Left lung (tissue), 10 donors: ENCODE results near the gene FYB2. TPM values are rescaled to one million over a fixed set of nuclear protein-coding genes. Genes with fewer than 3 reads are reported as not detected.
A peak's percentile ranks its signal among the peaks of the same experiment; 100 is the strongest.

Source experiments
- ATAC-seq: fragments of 200-7000 bp; cut with Tn5 transposase; one replicate; pipeline ENCODE4 v1.9.1; 2020; ENCODE audit warnings: moderate library complexity
- DNase-seq, 4 donors: peaks; one replicate each; pipeline ENCODE4 v3.0.0-alpha.2; 2013 to 2020
- H3K27ac ChIP-seq, 2 donors: fragments of 200-600 bp; sonication (generic) in 1 of 2; one replicate each; pipeline versions ENCODE4 v1.5.0 to v1.8.0; 2020 to 2021
- H3K27me3 ChIP-seq, 2 donors: fragments of 200-600 bp; sonication (generic) in 1 of 2; one replicate each; pipeline versions ENCODE4 v1.5.0 to v1.8.0; 2020 to 2021
- H3K36me3 ChIP-seq, 2 donors: fragments of 200-600 bp; sonication (generic) in 1 of 2; one replicate each; pipeline versions ENCODE4 v1.5.0 to v1.8.0; 2020 to 2021
- H3K4me1 ChIP-seq, 2 donors: fragments of 200-600 bp; one replicate each; pipeline ENCODE4 v1.8.0; 2021
- H3K4me3 ChIP-seq, 2 donors: fragments of 200-600 bp; sonication (generic) in 1 of 2; one replicate each; pipeline versions ENCODE4 v1.5.0 to v1.8.0; 2020 to 2021; ENCODE audit warnings: mild to moderate bottlenecking in 1 of 2
- H3K9me3 ChIP-seq, 2 donors: fragments of 200-600 bp; sonication (generic) in 1 of 2; one replicate each; pipeline versions ENCODE4 v1.5.0 to v1.8.0; 2020 to 2021
- CTCF ChIP-seq, 2 donors: fragments of 200-600 bp; sonication (generic) in 1 of 2; IDR thresholded peaks; one replicate each; pipeline versions ENCODE4 v1.5.0 to v1.8.0; 2021; ENCODE audit warnings: antibody characterized with exemption in 2 of 2
- intact Hi-C, 2 donors: fragments of 100-400 bp; cut with DNase I; formaldehyde crosslinking; loops; one replicate each; pipeline versions ENCODE4 v1.11.2 to v1.14.2; 2022
- polyA plus RNA-seq, 6 donors: library from polyadenylated mRNA; unstranded; fragments of 120-200 nt; gene quantifications; one replicate each; pipeline ENCODE4 v1.2.1, GENCODE V29; 2013; ENCODE audit not compliant: insufficient read length in 6 of 6
- total RNA-seq, 2 donors: library from RNA; stranded (reverse); fragmentation: NEBNext Ultra II Directional; extraction: Animal tissue kit (Norgen Biotek cat#: 25700); gene quantifications; one replicate each; pipeline ENCODE4 v1.2.1, GENCODE V29; 2021
- donor health status: DM: no; HTN: yes; CAD: no.
- donor health status: DM: no; HTN: no; CAD: no.

The FYB2 gene
- total and polyA plus RNA-seq, 8 donors: 0.21 to 1.2 (median 0.51) TPM

DNA sequence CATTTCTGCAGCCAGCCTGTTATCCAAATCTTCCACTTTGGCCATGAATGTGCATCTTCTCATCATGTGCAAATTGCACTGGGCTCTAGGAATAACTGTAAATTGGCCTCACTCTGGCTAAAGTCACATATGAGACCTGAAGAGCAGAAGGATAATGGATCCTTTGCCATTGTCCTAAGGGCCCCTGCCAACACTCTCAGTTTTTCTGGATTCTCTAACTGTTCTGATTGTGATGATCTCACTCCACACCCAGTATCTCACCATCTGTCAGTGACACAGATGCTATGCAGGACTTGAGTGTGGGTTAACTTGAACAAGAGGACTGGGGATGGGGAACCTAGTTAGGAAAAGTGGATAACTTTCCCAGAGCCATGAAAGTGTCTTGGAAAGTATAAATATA lies 8.5 kb upstream of the FYB2 start:
- Histone ChIP-seq H3K27me3 (peaks cover 4 to 8% of the 10 kb centered on the region in 2 donors), H3K4me3 (no peak overlapping the region), H3K4me1 (peaks cover 0 to 3% of the 10 kb centered on the region in 2 donors), H3K27ac (no peak overlapping the region), H3K36me3 (no peaks in the 10 kb centered on the region), H3K9me3 (no peaks in the 10 kb centered on the region)
- no peak for ATAC-seq
- no peak for DNase-seq
- intact Hi-C loops: no loop called here
- no peak for TF ChIP-seq CTCF (IDR thresholded peaks at IDR 0.05)

- ATAC-seq: no peak
- no peak overlapping the region for H3K27ac ChIP-seq
- no peak for TF ChIP-seq CTCF (IDR thresholded peaks at IDR 0.05)
- DNase-seq: no peak
- peaks cover 0 to 6% of the 10 kb centered on the region in 2 donors for H3K4me1 ChIP-seq
- H3K4me3 ChIP-seq: no peak overlapping the region
- H3K27me3 ChIP-seq: peaks cover 0 to 4% of the 10 kb centered on the region in 2 donors
- H3K36me3 ChIP-seq: no peaks in the 10 kb centered on the region
- no peaks in the 10 kb centered on the region for H3K9me3 ChIP-seq
- intact Hi-C loops: no loop called here
These were observed 6.2 kb upstream of the FYB2 start for GRCh38 chr1:56825436-56825835.

- ATAC-seq: no peak
- intact Hi-C loops: no loop called here
- H3K27ac ChIP-seq: no peak overlapping the region
- peaks cover 0 to 6% of the 10 kb centered on the region in 2 donors for H3K4me1 ChIP-seq
- H3K36me3 ChIP-seq: no peaks in the 10 kb centered on the region
- TF ChIP-seq CTCF (IDR thresholded peaks at IDR 0.05): no peak
- DNase-seq: no peak
- no peaks in the 10 kb centered on the region for H3K9me3 ChIP-seq
- no peak overlapping the region for H3K4me3 ChIP-seq
- peaks cover 0 to 4% of the 10 kb centered on the region in 2 donors for H3K27me3 ChIP-seq
These were observed 5.7 kb upstream of the FYB2 start for GRCh38 chr1:56824938-56825337.

- TF ChIP-seq CTCF (IDR thresholded peaks at IDR 0.05): no peak
- DNase-seq (no peak), ATAC-seq (no peak)
- Histone ChIP-seq H3K27ac (no peak overlapping the region), H3K27me3 (peaks cover 0 to 4% of the 10 kb centered on the region in 2 donors), H3K9me3 (no peaks in the 10 kb centered on the region), H3K4me1 (peaks cover 0 to 6% of the 10 kb centered on the region in 2 donors), H3K4me3 (no peak overlapping the region), H3K36me3 (no peaks in the 10 kb centered on the region)
- intact Hi-C loops: no loop called here
These were observed 5.1 kb upstream of the FYB2 start for GRCh38 chr1:56824271-56824670.

DNA sequence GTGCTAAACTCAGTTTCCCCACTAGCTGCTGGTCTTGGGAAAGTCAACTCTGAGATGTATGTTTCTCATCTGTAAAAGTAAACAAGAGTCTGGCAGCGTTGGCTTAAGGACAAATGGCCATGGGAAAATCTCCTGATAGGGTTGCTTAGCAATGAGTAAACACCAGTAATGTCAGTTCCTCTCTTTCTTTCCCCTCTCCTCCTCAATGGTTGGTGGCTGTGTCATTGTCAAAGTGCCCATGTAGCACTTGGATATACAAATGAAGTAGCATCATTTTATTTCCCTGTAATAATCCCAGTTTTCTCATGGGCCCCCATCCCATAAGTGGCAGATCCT lies 2.2 kb upstream of the FYB2 start:
- no peak for TF ChIP-seq CTCF (IDR thresholded peaks at IDR 0.05)
- Histone ChIP-seq H3K4me1 (peaks cover 0 to 6% of the 10 kb centered on the region in 2 donors), H3K27ac (no peak overlapping the region), H3K4me3 (no peak overlapping the region), H3K36me3 (no peaks in the 10 kb centered on the region), H3K27me3 (no peaks in the 10 kb centered on the region), H3K9me3 (no peaks in the 10 kb centered on the region)
- DNase-seq (peak in 2 of 4 donors; percentile 61 to 69), ATAC-seq (peak; percentile 33)
- intact Hi-C loops: no loop called here
